ENCODE data around the gene RNLS.

Gene RNLS

GRCh38 chr10:88256886-88257285 lies 326.2 kb downstream of the RNLS start:
- DNase-seq (ENCODE audit: low spot score): no peak

- no peak for DNase-seq (ENCODE audit: low spot score)
These were observed 327.0 kb downstream of the RNLS start for GRCh38 chr10:88256013-88256680.

GRCh38 chr10:88254091-88254490 lies 329.0 kb downstream of the RNLS start:
- peak; percentile 48 for DNase-seq (ENCODE audit: low spot score)

- DNase-seq (ENCODE audit: low spot score): no peak
These were observed 329.5 kb downstream of the RNLS start for GRCh38 chr10:88253622-88254021.

- no peak for DNase-seq (ENCODE audit: low spot score)
These were observed 330.0 kb downstream of the RNLS start for GRCh38 chr10:88253128-88253527.

GRCh38 chr10:88249450-88249849 lies 333.7 kb downstream of the RNLS start:
- no peak for DNase-seq (ENCODE audit: low spot score)

- DNase-seq (ENCODE audit: low spot score): no peak
These were observed 336.4 kb downstream of the RNLS start for GRCh38 chr10:88246675-88247074.

- no peak for DNase-seq (ENCODE audit: low spot score)
These were observed 337.1 kb downstream of the RNLS start for GRCh38 chr10:88245974-88246511.

GRCh38 chr10:88244781-88245625 lies 338.1 kb downstream of the RNLS start:
- no peak for DNase-seq (ENCODE audit: low spot score)

- peak; percentile 32 for DNase-seq (ENCODE audit: low spot score)
These were observed 339.0 kb downstream of the RNLS start for GRCh38 chr10:88243836-88244730.

GRCh38 chr10:88243202-88243744 lies 339.8 kb downstream of the RNLS start:
- DNase-seq (ENCODE audit: low spot score): no peak

GRCh38 chr10:88241501-88241900 lies 341.6 kb downstream of the RNLS start:
- DNase-seq (ENCODE audit: low spot score): no peak

GRCh38 chr10:88239212-88239611 lies 343.9 kb downstream of the RNLS start:
- no peak for DNase-seq (ENCODE audit: low spot score)

GRCh38 chr10:88238615-88238914 lies 344.6 kb downstream of the RNLS start:
- no peak for DNase-seq (ENCODE audit: low spot score)

GRCh38 chr10:88237896-88238614 lies 345.1 kb downstream of the RNLS start:
- no peak for DNase-seq (ENCODE audit: low spot score)

GRCh38 chr10:88236121-88236743 lies 346.9 kb downstream of the RNLS start:
- no peak for DNase-seq (ENCODE audit: low spot score)

GRCh38 chr10:88234297-88234696 lies 348.8 kb downstream of the RNLS start:
- no peak for DNase-seq (ENCODE audit: low spot score)

GRCh38 chr10:88233870-88234269 lies 349.2 kb downstream of the RNLS start:
- DNase-seq (ENCODE audit: low spot score): no peak

GRCh38 chr10:88232983-88233543 lies 350.1 kb downstream of the RNLS start:
- DNase-seq (ENCODE audit: low spot score): no peak

- no peak for DNase-seq (ENCODE audit: low spot score)
These were observed 350.9 kb downstream of the RNLS start for GRCh38 chr10:88232029-88232895.
